LoVo (cell line): ENCODE measurements around the gene ZNF555.
"Not testable (repeated sequence)": the region's sequence is repeated elsewhere in the genome, so short reads cannot be mapped to it uniquely, and the experiment has no call there.

ENCODE experiments used
- DNase-seq: peaks from one replicate; pipeline ENCODE4 v3.0.0-alpha.2; 2016; ENCODE audit warnings: low spot score

Gene ZNF555

GRCh38 chr19:2867025-2867991 lies 26.0 kb downstream of the ZNF555 start, which contains the start of gene ZNF556:
ZNF556 (plus strand) TSS chr19:2867335; CDS start chr19:2867422, 87 bp downstream.
- DNase-seq: no peak

GRCh38 chr19:2869618-2870017 lies 28.3 kb downstream of the ZNF555 start:
- no peak for DNase-seq

GRCh38 chr19:2872175-2872574 lies 30.9 kb downstream of the ZNF555 start:
- DNase-seq: not testable (repeated sequence)

- DNase-seq: no peak
These were observed 36.4 kb downstream of the ZNF555 start for GRCh38 chr19:2877398-2878331.

GRCh38 chr19:2883686-2884439 lies 42.6 kb downstream of the ZNF555 start:
- DNase-seq: no peak

GRCh38 chr19:2885736-2886135 lies 44.5 kb downstream of the ZNF555 start:
- DNase-seq: no peak

- DNase-seq: peak; percentile 71
These were observed 46.2 kb downstream of the ZNF555 start for GRCh38 chr19:2887391-2887914.

GRCh38 chr19:2888731-2889224 lies 47.5 kb downstream of the ZNF555 start:
- no peak for DNase-seq

- not testable (repeated sequence) for DNase-seq
These were observed 49.3 kb downstream of the ZNF555 start for GRCh38 chr19:2890531-2890930.

- no peak for DNase-seq
These were observed 55.4 kb downstream of the ZNF555 start for GRCh38 chr19:2896694-2897093.

GRCh38 chr19:2900296-2901252 lies 59.3 kb downstream of the ZNF555 start, which contains the start of gene ZNF57:
ZNF57 (plus strand) TSS chr19:2900928; CDS start chr19:2901046, 118 bp downstream.
- peak; percentile 99 for DNase-seq

- DNase-seq: no peak
These were observed 61.4 kb downstream of the ZNF555 start for GRCh38 chr19:2902590-2903218.

- DNase-seq: not testable (repeated sequence)
These were observed 62.1 kb downstream of the ZNF555 start for GRCh38 chr19:2903326-2903725.

GRCh38 chr19:2905918-2906519 lies 64.7 kb downstream of the ZNF555 start:
- no peak for DNase-seq

- no peak for DNase-seq
These were observed 65.4 kb downstream of the ZNF555 start for GRCh38 chr19:2906631-2907195.
